SK-N-MC (cell line): ENCODE data around the gene SAMD7.

ENCODE experiments used
- EZH2 ChIP-seq: fragments of 200-600 bp; sonication (generic); IDR thresholded peaks from one replicate; pipeline ENCODE4 v1.6.1; 2017; ENCODE audit warnings: antibody characterized with exemption
- FOXP2 ChIP-seq: optimal IDR thresholded peaks from 2 replicates; pipeline ENCODE3; 2011; ENCODE audit warnings: mild to moderate bottlenecking, moderate library complexity; ENCODE audit not compliant: insufficient read depth; ENCODE audit errors: extremely low read length, control extremely low read depth
- POLR2AphosphoS5 ChIP-seq: IDR thresholded peaks from 2 replicates; pipeline ENCODE4 v1.6.1; 2012; ENCODE audit warnings: mild to moderate bottlenecking, low read depth, low read length, borderline replicate concordance

DNA sequence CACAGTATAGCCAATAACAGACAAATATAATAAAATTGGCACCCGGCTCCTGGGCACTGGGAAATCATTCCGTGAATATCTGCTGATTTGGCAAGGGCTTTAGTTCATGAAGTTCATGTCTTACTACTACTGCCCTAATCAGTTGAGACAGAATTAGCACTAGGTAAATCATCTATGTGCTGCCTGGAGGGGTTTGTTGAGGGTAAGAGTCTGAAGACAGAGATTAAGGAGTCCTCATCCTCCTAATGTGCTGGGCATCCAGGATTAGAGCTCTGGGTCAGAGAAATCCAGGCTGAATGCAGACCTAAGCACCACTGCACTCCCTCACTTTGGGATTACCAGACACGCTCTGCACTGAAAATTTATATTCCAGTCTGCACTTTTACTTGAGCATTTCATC, 2.0 kb downstream of the SAMD7 start:
- no peak for TF ChIP-seq EZH2
- TF ChIP-seq POLR2AphosphoS5, result no peak
- no peak for TF ChIP-seq FOXP2
